ENCODE results near the gene KDM4B. TPM values are rescaled to one million over a fixed set of nuclear protein-coding genes. Genes with fewer than 3 reads are reported as not detected.

KDM4B gene
- total and polyA plus RNA-seq, 2 of the 8 experiments (the other 6 are each of a cell fraction or from before 2014, with no cell fraction given), result 12.0 to 31.9 TPM

- Histone ChIP-seq H3K4ac (replicated peaks; ENCODE audit: insufficient read length, low read depth, low read length) (no peak overlapping the region), H3K18ac (ENCODE audit: extremely low read depth, low read length) (no peak overlapping the region), H3K36me3 (ENCODE audit: control insufficient read depth in 2 of 4, insufficient read depth in 4 of 4, low read length in 3 of 4) (peaks cover 0 to 9% (median 4%) of the 10 kb centered on the region in 4 experiments; a peak in 5 of 8 replicates), H2AK5ac (ENCODE audit: low read depth, low read length) (no peak overlapping the region), H2BK5ac (ENCODE audit: low read depth, low read length) (no peak overlapping the region), H3K23me2 (ENCODE audit: low read depth, low read length) (no peaks in the 10 kb centered on the region), H3K79me2 (ENCODE audit: control insufficient read depth in 1 of 2, insufficient read depth in 2 of 2, low read length in 2 of 2) (no peaks in the 10 kb centered on the region), H3K4me2 (ENCODE audit: insufficient read depth in 1 of 2, low read depth in 2 of 2, low read length in 2 of 2) (no peak overlapping the region), H3K4me3 (ENCODE audit: extremely low read depth in 1 of 4, insufficient read depth in 2 of 4, low read depth in 3 of 4, low read length in 4 of 4) (no peak overlapping the region), H3K56ac (replicated peaks; ENCODE audit: insufficient read length, low read depth, low read length) (no peak overlapping the region), H3K27ac (ENCODE audit: low read depth, low read length) (no peak overlapping the region), H3K9me3 (ENCODE audit: insufficient read depth in 2 of 2, low read depth in 1 of 2, low read length in 1 of 2) (no peaks in the 10 kb centered on the region), H3K27me3 (replicated peaks in 1 of 4; ENCODE audit: control insufficient read depth in 3 of 4, extremely low read depth in 1 of 4, insufficient read depth in 3 of 4, low read length in 3 of 4) (no peaks in the 10 kb centered on the region), H2BK12ac (ENCODE audit: low read depth, low read length) (no peak overlapping the region), H4K5ac (ENCODE audit: insufficient read length, low read depth, low read length) (no peak overlapping the region), H2BK15ac (ENCODE audit: low read length) (no peak overlapping the region), H2AFZ (ENCODE audit: low read length) (no peak overlapping the region), H2BK120ac (replicated peaks; ENCODE audit: low read depth, low read length) (no peak overlapping the region), H3K23ac (ENCODE audit: insufficient read length) (no peak overlapping the region), H3K9ac (replicated peaks in 1 of 4; ENCODE audit: extremely low read depth in 1 of 4, low read depth in 3 of 4, low read length in 3 of 4) (no peak overlapping the region), H4K20me1 (replicated peaks in 1 of 2; ENCODE audit: control insufficient read depth in 1 of 2, insufficient read depth in 2 of 2, low read length in 2 of 2) (peaks cover 0 to 7% of the 10 kb centered on the region in 2 experiments), H2BK20ac (ENCODE audit: low read length) (no peak overlapping the region), H3K79me1 (ENCODE audit: low read depth, low read length) (no peaks in the 10 kb centered on the region), H3K4me1 (replicated peaks in 1 of 4; ENCODE audit: control insufficient read depth in 3 of 4, insufficient read depth in 4 of 4, low read length in 3 of 4) (peaks cover 0 to 2% (median under 1%) of the 10 kb centered on the region in 4 experiments; a peak in 5 of 7 replicates), H4K91ac (replicated peaks; ENCODE audit: insufficient read length, low read length) (no peak overlapping the region), H3K14ac (ENCODE audit: insufficient read length) (no peak overlapping the region), H4K8ac (ENCODE audit: extremely low read depth, insufficient read depth, low read length) (no peak overlapping the region)
- DNase-seq (ENCODE audit: low read depth in 1 of 2, low spot score in 2 of 2) (no peak), FAIRE-seq (no peak)
- WGBS, 2 experiments (ENCODE audit: extremely low coverage in 1 of 2, insufficient coverage in 1 of 2, insufficient read length in 1 of 2, insufficient replicate concordance in 2 of 2, low coverage in 1 of 2, low lambda C conversion rate in 2 of 2, missing lambda C conversion rate in 1 of 2), result 86% methylated on average over 18 of the region's 18 CpGs; no CpG with 5 or more reads in 1 of the 2 experiments
- POLR2A ChIA-PET (ENCODE audit: partially characterized antibody), result no interaction called here
- TF ChIP-seq EZH2 (IDR thresholded peaks at IDR 0.05; ENCODE audit: low read depth, low read length, severe bottlenecking) (no peak), TAF7 (optimal IDR thresholded peaks at IDR 0.05; ENCODE audit: borderline replicate concordance, low read depth, low read length) (no peak), SP2 (IDR thresholded peaks at IDR 0.05; ENCODE audit: low read length) (no peak), SRF (IDR thresholded peaks at IDR 0.05; ENCODE audit: low read depth, low read length) (no peak)
- CTCF ChIA-PET (ENCODE audit: partially characterized antibody), result interaction anchor here (0.6 to 1.7 kb wide), 8 partner anchors 9 to 74 kb away, joined by 3 to 6 read pairs (median 4); no protein-coding TSS in a partner anchor
Observed at GRCh38 chr19:5079071-5079774, 110.3 kb downstream of the KDM4B start.
